Right kidney (tissue), 1 donor: ENCODE results near the gene ZNF853.
"Not testable (repeated sequence)": the region's sequence is repeated elsewhere in the genome, so short reads cannot be mapped to it uniquely, and the experiment has no call there.

Source experiments
- DNase-seq: peaks from one replicate; pipeline ENCODE4 v3.0.0-alpha.2; 2016

Gene ZNF853

GRCh38 chr7:6634971-6635370 lies 19.6 kb downstream of the ZNF853 start:
- DNase-seq, result not testable (repeated sequence)

- DNase-seq, result peak; percentile 49
These were observed 21.5 kb downstream of the ZNF853 start, which contains the start of gene ZNF316 for GRCh38 chr7:6636741-6637543. TSS of gene ZNF316 (plus strand) at chr7:6637318. CDS start at chr7:6642410, 5,092 bp downstream.

GRCh38 chr7:6637544-6638229 lies 22.3 kb downstream of the ZNF853 start:
- DNase-seq, result peak; percentile 52

- no peak for DNase-seq
These were observed 23.6 kb downstream of the ZNF853 start for GRCh38 chr7:6639032-6639431.

GRCh38 chr7:6639627-6640026 lies 24.2 kb downstream of the ZNF853 start:
- DNase-seq, result no peak

GRCh38 chr7:6640246-6640721 lies 24.9 kb downstream of the ZNF853 start:
- DNase-seq, result no peak

- no peak for DNase-seq
These were observed 26.1 kb downstream of the ZNF853 start for GRCh38 chr7:6641305-6642035.

- DNase-seq, result no peak
These were observed 26.9 kb downstream of the ZNF853 start for GRCh38 chr7:6642239-6642839.

GRCh38 chr7:6642861-6643640 lies 27.6 kb downstream of the ZNF853 start:
- no peak for DNase-seq

- no peak for DNase-seq
These were observed 28.7 kb downstream of the ZNF853 start for GRCh38 chr7:6643915-6644625.

GRCh38 chr7:6644728-6645127 lies 29.3 kb downstream of the ZNF853 start:
- DNase-seq, result no peak

GRCh38 chr7:6646465-6646864 lies 31.1 kb downstream of the ZNF853 start:
- no peak for DNase-seq

GRCh38 chr7:6647080-6647479 lies 31.7 kb downstream of the ZNF853 start:
- DNase-seq, result no peak

GRCh38 chr7:6647541-6647940 lies 32.1 kb downstream of the ZNF853 start:
- no peak for DNase-seq

- no peak for DNase-seq
These were observed 32.8 kb downstream of the ZNF853 start for GRCh38 chr7:6648066-6648814.

- no peak for DNase-seq
These were observed 33.4 kb downstream of the ZNF853 start for GRCh38 chr7:6648815-6649104.

- no peak for DNase-seq
These were observed 34.0 kb downstream of the ZNF853 start for GRCh38 chr7:6649241-6649961.

- no peak for DNase-seq
These were observed 34.7 kb downstream of the ZNF853 start for GRCh38 chr7:6650086-6650485.

- DNase-seq, result no peak
These were observed 35.2 kb downstream of the ZNF853 start for GRCh38 chr7:6650521-6651011.
